ENCODE measurements around the gene CDC34. TPM values are rescaled to one million over a fixed set of nuclear protein-coding genes. Genes with fewer than 3 reads are reported as not detected.

Gene CDC34
- total RNA-seq, 1 donor from 2014 or later, result 265 TPM

DNA sequence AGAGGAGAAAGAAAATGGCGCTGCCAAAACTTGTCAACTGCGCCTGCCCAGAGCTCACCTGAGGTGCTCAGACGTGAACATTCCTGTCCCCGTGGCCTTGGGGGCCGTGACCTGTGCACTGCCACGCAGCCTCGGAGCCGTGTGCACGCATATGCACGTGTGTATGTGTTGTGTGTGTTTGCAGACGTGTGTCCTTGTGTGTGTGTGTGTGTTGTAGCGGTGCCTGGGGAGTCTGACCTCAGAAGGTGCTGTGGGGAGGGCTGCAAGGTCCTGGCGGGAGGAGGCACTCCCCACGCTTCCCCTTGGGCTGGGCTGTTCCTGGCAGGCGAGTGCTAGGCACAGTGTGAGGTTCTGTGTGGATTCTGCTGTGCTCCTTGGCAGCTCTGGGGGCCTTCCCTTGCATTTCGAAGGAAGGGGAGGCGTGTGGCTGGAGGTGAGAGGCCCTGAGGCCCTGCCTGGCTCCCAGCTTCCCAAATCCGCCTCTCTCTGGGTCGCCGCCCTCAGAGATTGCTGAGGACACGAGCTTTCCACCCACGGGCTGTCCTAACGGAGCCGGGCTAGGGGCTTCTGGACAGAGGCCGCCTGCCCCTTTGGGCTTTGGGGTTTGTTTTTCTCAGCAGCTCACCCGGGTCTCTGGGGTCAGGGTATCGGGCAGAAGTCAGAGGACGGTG lies 45.3 kb downstream of the CDC34 start:
- no peak overlapping the region for H3K4me3 ChIP-seq (ENCODE audit: low read depth, low read length)
- no peak for DNase-seq (ENCODE audit: low read depth)
- TF ChIP-seq, protein P1, sequence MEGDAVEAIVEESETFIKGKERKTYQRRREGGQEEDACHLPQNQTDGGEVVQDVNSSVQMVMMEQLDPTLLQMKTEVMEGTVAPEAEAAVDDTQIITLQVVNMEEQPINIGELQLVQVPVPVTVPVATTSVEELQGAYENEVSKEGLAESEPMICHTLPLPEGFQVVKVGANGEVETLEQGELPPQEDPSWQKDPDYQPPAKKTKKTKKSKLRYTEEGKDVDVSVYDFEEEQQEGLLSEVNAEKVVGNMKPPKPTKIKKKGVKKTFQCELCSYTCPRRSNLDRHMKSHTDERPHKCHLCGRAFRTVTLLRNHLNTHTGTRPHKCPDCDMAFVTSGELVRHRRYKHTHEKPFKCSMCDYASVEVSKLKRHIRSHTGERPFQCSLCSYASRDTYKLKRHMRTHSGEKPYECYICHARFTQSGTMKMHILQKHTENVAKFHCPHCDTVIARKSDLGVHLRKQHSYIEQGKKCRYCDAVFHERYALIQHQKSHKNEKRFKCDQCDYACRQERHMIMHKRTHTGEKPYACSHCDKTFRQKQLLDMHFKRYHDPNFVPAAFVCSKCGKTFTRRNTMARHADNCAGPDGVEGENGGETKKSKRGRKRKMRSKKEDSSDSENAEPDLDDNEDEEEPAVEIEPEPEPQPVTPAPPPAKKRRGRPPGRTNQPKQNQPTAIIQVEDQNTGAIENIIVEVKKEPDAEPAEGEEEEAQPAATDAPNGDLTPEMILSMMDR (conservative IDR thresholded peaks at IDR 0.05; ENCODE audit: low read depth, low read length), result no peak

DNA sequence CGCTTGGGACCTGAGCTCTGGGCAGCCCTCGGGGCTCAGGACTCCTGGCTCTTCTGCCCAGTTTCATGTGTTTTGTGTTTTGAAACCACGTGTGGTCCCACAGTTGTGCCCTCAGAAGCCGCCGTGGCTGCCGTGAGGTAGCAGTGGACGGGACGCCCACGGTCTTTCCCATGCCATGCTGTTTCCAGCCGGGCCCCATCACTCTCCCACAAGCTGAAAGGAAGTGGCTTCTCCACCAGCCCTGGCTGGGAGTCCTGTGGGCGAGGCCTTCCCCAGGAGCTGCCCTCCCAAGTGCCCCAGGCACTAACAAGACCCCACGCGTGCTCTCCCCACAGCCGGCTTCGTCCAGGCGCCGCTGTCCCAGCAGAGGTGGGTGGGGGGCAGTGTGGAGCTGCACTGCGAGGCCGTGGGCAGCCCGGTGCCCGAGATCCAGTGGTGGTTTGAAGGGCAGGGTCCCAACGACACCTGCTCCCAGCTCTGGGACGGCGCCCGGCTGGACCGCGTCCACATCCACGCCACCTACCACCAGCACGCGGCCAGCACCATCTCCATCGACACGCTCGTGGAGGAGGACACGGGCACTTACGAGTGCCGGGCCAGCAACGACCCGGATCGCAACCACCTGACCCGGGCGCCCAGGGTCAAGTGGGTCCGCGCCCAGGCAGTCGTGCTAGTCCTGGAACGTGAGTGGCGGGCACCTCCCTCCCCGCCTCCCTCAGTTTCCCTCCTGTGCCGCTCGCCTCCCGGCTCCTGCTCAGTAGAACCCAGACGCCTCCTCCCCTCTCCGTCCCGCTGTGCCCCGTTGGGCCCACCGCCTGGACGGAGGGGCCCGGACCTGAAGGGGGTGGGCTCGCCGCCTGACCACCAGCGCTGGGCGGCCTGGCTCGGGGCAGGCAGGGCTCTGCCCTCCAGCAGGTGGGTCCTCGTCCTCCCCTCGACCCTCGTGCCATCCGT lies 46.2 kb downstream of the CDC34 start:
- TF ChIP-seq, protein P1 (conservative IDR thresholded peaks at IDR 0.05; ENCODE audit: low read depth, low read length), result no peak
- DNase-seq (ENCODE audit: low read depth), result no peak

DNA sequence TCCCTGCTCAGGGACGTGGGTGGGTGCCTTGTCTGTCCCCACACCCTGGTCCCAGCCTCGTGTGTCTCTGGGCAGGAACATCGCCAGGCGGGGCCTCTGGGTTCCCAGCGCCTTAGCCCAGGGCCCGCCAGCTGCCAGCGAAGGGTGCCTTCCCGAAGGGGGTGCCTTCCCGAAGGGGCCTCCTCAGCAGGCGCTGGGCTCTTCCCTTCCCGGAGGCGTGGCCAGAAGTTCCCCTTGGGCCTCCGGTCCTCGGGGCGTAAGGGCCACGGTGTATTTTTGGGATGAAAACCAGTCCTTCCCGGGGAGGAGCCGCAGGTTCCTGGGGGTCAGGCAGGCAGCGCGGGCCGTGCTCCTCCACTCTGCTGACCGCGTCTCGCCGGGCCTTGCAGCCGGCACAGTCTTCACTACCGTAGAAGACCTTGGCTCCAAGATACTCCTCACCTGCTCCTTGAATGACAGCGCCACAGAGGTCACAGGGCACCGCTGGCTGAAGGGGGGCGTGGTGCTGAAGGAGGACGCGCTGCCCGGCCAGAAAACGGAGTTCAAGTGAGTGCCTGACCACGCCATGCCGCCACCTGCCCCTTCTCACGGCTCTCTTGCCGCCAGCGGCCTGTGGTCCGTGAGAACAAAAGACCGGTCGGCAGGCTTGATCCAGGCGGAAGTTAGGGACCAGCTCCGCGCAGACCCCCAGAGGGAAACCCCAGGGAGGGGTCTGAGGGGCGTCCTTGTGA lies 47.7 kb downstream of the CDC34 start:
- DNase-seq (ENCODE audit: low read depth), result no peak
- H3K4me3 ChIP-seq (ENCODE audit: low read depth, low read length), result no peak overlapping the region
- TF ChIP-seq, protein P1 (conservative IDR thresholded peaks at IDR 0.05; ENCODE audit: low read depth, low read length), result no peak

More for the DNA sequence above, 46.2 kb downstream of the CDC34 start:
- no peak overlapping the region for H3K4me3 ChIP-seq (ENCODE audit: low read depth, low read length)

DNA sequence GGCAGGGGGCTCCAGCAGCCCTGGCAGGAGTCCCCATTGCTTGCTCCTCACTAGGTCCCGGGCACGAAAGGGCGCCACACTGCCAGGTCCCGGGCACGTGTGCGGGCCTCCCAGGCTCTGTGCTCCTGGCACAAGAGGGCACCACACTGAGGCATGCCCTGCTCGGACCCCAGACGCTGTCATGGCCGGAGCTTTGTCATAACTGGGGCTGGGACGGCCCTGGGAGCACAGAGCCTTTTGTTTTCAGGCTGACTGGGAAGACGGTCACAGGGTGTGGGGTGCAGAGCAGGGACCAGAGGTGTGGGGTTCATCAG lies 48.2 kb downstream of the CDC34 start:
- H3K4me3 ChIP-seq (ENCODE audit: low read depth, low read length), result no peak overlapping the region
- TF ChIP-seq, protein P1 (conservative IDR thresholded peaks at IDR 0.05; ENCODE audit: low read depth, low read length), result no peak
- no peak for DNase-seq (ENCODE audit: low read depth)

DNA sequence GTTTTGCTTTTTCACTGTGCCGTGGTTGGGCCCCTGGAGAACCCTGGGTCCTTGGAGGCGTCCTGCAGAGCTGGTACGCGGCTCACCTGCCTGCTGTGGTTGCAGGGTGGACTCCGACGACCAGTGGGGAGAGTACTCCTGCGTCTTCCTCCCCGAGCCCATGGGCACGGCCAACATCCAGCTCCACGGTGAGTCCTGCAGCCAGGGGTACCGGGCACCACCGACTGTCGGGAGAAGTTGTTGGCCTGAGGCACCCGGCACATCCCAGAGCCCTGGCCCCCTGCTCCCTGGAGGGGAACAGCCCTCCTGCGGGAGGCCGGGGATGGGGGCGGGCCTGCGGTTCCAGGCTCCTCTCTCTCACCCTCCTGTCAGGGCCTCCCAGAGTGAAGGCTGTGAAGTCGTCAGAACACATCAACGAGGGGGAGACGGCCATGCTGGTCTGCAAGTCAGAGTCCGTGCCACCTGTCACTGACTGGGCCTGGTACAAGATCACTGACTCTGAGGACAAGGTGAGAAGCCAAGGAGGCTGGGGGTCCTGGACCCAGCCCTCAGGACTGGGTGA lies 48.8 kb downstream of the CDC34 start:
- DNase-seq (ENCODE audit: low read depth), result no peak
- TF ChIP-seq, protein P1 (conservative IDR thresholded peaks at IDR 0.05; ENCODE audit: low read depth, low read length), result no peak
- H3K4me3 ChIP-seq (ENCODE audit: low read depth, low read length), result no peak overlapping the region

DNA sequence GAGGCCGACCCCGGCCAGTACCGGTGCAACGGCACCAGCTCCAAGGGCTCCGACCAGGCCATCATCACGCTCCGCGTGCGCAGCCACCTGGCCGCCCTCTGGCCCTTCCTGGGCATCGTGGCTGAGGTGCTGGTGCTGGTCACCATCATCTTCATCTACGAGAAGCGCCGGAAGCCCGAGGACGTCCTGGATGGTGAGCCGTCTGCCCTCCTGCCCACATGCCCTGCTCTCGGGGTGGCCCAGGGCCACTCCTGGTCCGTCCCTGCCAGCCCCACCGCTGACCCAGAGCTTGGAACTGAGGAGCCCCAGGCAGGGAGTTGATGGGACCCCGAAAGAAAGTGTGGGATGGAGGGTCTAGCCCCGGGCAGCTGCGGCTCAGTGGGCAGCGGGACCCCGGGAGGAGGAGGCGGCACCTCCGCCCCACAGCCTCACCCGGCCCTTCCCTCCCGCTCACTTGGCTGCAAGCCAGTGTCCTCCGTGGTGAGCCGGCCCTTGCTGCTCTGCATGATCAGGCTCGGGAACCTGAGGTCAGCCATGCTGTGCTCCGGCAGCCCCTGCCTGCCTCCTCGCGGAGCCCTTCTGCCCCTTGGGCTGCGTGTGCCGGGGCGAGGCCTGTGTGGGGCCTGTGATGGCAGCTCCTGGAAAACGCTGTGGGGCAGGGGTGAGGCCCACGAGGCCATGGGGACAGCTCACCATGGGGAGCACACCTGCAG lies 50.0 kb downstream of the CDC34 start:
- TF ChIP-seq, protein P1 (conservative IDR thresholded peaks at IDR 0.05; ENCODE audit: low read depth, low read length), result no peak
- DNase-seq (ENCODE audit: low read depth), result no peak

More for the DNA sequence above, 50.0 kb downstream of the CDC34 start:
- no peak overlapping the region for H3K4me3 ChIP-seq (ENCODE audit: low read depth, low read length)
